NT2/D1 (cell line): ENCODE results near the gene VNN1.

Experiments
- SUZ12 ChIP-seq: IDR thresholded peaks from 2 replicates; pipeline ENCODE4 v1.6.1; 2011; ENCODE audit not compliant: insufficient read length, insufficient read depth; ENCODE audit errors: extremely low read depth
- YY1 ChIP-seq: IDR thresholded peaks from 2 replicates; pipeline ENCODE4 v1.6.1; 2011; ENCODE audit not compliant: insufficient read length, insufficient read depth
- ZNF274 ChIP-seq: IDR thresholded peaks from 2 replicates; pipeline ENCODE4 v1.6.1; 2011; ENCODE audit warnings: mild to moderate bottlenecking, low read depth, low read length

DNA sequence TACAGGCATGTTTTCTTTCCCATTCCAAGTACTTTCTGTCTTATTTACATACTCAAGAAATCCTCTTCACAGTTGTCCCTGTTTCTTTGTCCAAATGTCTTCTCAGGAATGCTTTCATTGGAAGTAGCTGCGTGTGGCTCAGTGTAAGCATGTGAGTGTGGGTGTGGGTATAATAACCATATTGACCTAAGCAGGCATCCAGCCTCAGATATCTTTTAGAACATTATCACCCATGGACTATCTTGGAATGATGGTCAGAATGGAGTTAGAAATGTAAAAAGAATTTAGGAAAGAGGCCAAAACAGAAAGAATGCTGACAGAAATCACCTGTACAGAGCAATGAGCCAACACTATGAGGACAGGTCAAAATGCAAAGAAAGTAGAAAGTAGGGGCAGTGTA lies 27.4 kb upstream of the VNN1 start:
- no peak for TF ChIP-seq SUZ12
- TF ChIP-seq ZNF274 = no peak
- TF ChIP-seq YY1 = no peak
